Liver (tissue), 9 donors: Measurements from ENCODE around the gene STYX. TPM values are rescaled to one million over a fixed set of nuclear protein-coding genes. Genes with fewer than 3 reads are reported as not detected.

ENCODE experiments used
- DNase-seq: peaks from one replicate; pipeline ENCODE4 v3.0.0-alpha.2; 2017; ENCODE audit warnings: low spot score
- H3K27ac ChIP-seq, 2 donors: one replicate each; pipeline ENCODE4 v1.7.0; 2013; ENCODE audit warnings: inconsistent platforms in 2 of 2, low read length in 2 of 2, control low read depth in 1 of 2, low read depth in 1 of 2, mild to moderate bottlenecking in 1 of 2
- H3K27me3 ChIP-seq, 4 donors: one replicate each; pipeline versions ENCODE4 v1.6.1 to v1.7.0; 2013; ENCODE audit warnings: low read length in 3 of 4, inconsistent platforms in 1 of 4, mild to moderate bottlenecking in 1 of 4, moderate library complexity in 1 of 4; ENCODE audit not compliant: control insufficient read depth in 4 of 4, insufficient read depth in 4 of 4
- H3K36me3 ChIP-seq, 4 donors: one replicate each; pipeline versions ENCODE4 v1.6.1 to v1.7.0; 2013; ENCODE audit warnings: low read length in 3 of 4, mild to moderate bottlenecking in 3 of 4, low read depth in 1 of 4, moderate library complexity in 1 of 4; ENCODE audit not compliant: control insufficient read depth in 4 of 4, insufficient read depth in 3 of 4
- H3K4me1 ChIP-seq, 4 donors: one replicate each; pipeline versions ENCODE4 v1.6.1 to v1.7.0; 2013; ENCODE audit warnings: low read length in 3 of 4, mild to moderate bottlenecking in 3 of 4, moderate library complexity in 1 of 4; ENCODE audit not compliant: control insufficient read depth in 4 of 4, insufficient read depth in 4 of 4
- H3K4me3 ChIP-seq, 3 donors: one replicate each; pipeline versions ENCODE4 v1.6.1 to v1.7.0; 2013; ENCODE audit warnings: low read length in 3 of 3, control low read depth in 1 of 3, low read depth in 1 of 3, mild to moderate bottlenecking in 1 of 3
- H3K9ac ChIP-seq, 2 donors: one replicate each; pipeline ENCODE4 v1.7.0; 2013; ENCODE audit warnings: low read length in 2 of 2, mild to moderate bottlenecking in 2 of 2, moderate library complexity in 2 of 2, control low read depth in 1 of 2, low read depth in 1 of 2
- H3K9me3 ChIP-seq, 4 donors: one replicate each; pipeline versions ENCODE4 v1.6.1 to v1.7.0; 2013; ENCODE audit warnings: low read length in 3 of 4; ENCODE audit not compliant: control insufficient read depth in 4 of 4
- ATF3 ChIP-seq: IDR thresholded peaks from 2 replicates; pipeline ENCODE4 v1.6.1; 2016; ENCODE audit warnings: antibody characterized with exemption
- CTCF ChIP-seq: fragments of 150-350 bp; IDR thresholded peaks from 2 replicates; pipeline ENCODE4 v1.5.1; 2017; ENCODE audit warnings: improper control_type of control experiment, low read depth, low read length; ENCODE audit not compliant: missing input control
- FOXA1 ChIP-seq: IDR thresholded peaks from 2 replicates; pipeline ENCODE4 v1.6.1; 2016; ENCODE audit warnings: antibody characterized with exemption
- FOXA2 ChIP-seq: IDR thresholded peaks from 2 replicates; pipeline ENCODE4 v1.6.1; 2016; ENCODE audit warnings: antibody characterized with exemption
- GABPA ChIP-seq, 2 donors: IDR thresholded peaks in 1 of 2; conservative IDR thresholded peaks in 1 of 2; 2 replicates each; pipeline ENCODE4 v1.6.1; 2016; ENCODE audit warnings: antibody characterized with exemption in 2 of 2, mild to moderate bottlenecking in 1 of 2, moderate library complexity in 1 of 2
- HNF4A ChIP-seq, 2 donors: conservative IDR thresholded peaks; 2 replicates each; pipeline ENCODE4 v1.6.1; 2016; ENCODE audit warnings: antibody characterized with exemption in 2 of 2, mild to moderate bottlenecking in 2 of 2
- HNF4G ChIP-seq: IDR thresholded peaks from 2 replicates; pipeline ENCODE4 v1.6.1; 2016; ENCODE audit warnings: antibody characterized with exemption
- JUND ChIP-seq, 2 donors: IDR thresholded peaks; 2 replicates each; pipeline ENCODE4 v1.6.1; 2016; ENCODE audit warnings: antibody characterized with exemption in 2 of 2
- MAX ChIP-seq: IDR thresholded peaks from 2 replicates; pipeline ENCODE4 v1.6.1; 2016; ENCODE audit warnings: antibody characterized with exemption
- NR2F2 ChIP-seq: IDR thresholded peaks from 2 replicates; pipeline ENCODE4 v1.6.1; 2016; ENCODE audit warnings: antibody characterized with exemption
- RAD21 ChIP-seq, 2 donors: IDR thresholded peaks; 2 replicates each; pipeline ENCODE4 v1.6.1; 2016; ENCODE audit warnings: antibody characterized with exemption in 2 of 2, mild to moderate bottlenecking in 2 of 2
- REST ChIP-seq: IDR thresholded peaks from 2 replicates; pipeline ENCODE4 v1.6.1; 2016; ENCODE audit warnings: antibody characterized with exemption, mild to moderate bottlenecking
- RXRA ChIP-seq, 2 donors: IDR thresholded peaks; 2 replicates each; pipeline ENCODE4 v1.6.1; 2017 to 2018; ENCODE audit warnings: antibody characterized with exemption in 2 of 2, mild to moderate bottlenecking in 1 of 2
- SP1 ChIP-seq: IDR thresholded peaks from 2 replicates; pipeline ENCODE4 v1.6.1; 2018; ENCODE audit warnings: antibody characterized with exemption, mild to moderate bottlenecking
- TAF1 ChIP-seq: conservative IDR thresholded peaks from 2 replicates; pipeline ENCODE4 v1.6.1; 2016; ENCODE audit warnings: antibody characterized with exemption, mild to moderate bottlenecking
- YY1 ChIP-seq: IDR thresholded peaks from 2 replicates; pipeline ENCODE4 v1.6.1; 2016; ENCODE audit warnings: antibody characterized with exemption, mild to moderate bottlenecking
- ZBTB33 ChIP-seq: IDR thresholded peaks from 2 replicates; pipeline ENCODE4 v1.6.1; 2016; ENCODE audit warnings: antibody characterized with exemption
- WGBS: extraction: QIAGEN DNeasy Blood & Tissue Kit; methylation state at CpG from one replicate; pipeline ENCODE4 v1.1.7; 2013; 5-methylcytosine and 5-hydroxymethylcytosine counted together
- polyA plus RNA-seq, 2 donors: library from polyadenylated mRNA; stranded (reverse) in 1 of 2; unstranded in 1 of 2; fragments of 200-250 nt in 1 of 2; fragments of >200 nt in 1 of 2; fragmentation: Nextera tagmentation in 1 of 2; extraction: Ambion mirVana in 1 of 2; gene quantifications; one replicate each; pipeline versions ENCODE4 v1.2.1 to v1.2.3, GENCODE V29; 2013 to 2015
- total RNA-seq, 2 donors: library from RNA; depleted of rRNA; stranded (reverse); fragments of >200 nt; gene quantifications; one replicate each; pipeline ENCODE4 v1.2.3, GENCODE V29; 2014
- donor health status: healthy.
- donor health status: healthy.
- donor health status: healthy.
- donor health status: healthy.
- donor health status: healthy.

Gene STYX
- total and polyA plus RNA-seq, 4 donors, result 5.9 to 21.2 (median 17.3) TPM

- Histone ChIP-seq H3K4me3 (no peak overlapping the region), H3K9me3 (no peaks in the 10 kb centered on the region), H3K9ac (no peak overlapping the region), H3K36me3 (peaks cover 2 to 12% (median 3%) of the 10 kb centered on the region in 4 donors), H3K27me3 (no peaks in the 10 kb centered on the region), H3K4me1 (peaks cover 0 to 15% (median 8%) of the 10 kb centered on the region in 4 donors), H3K27ac (no peak overlapping the region)
- DNase-seq, result no peak
- TF ChIP-seq ZBTB33, result no peak
- no peak for TF ChIP-seq MAX
- no peak for TF ChIP-seq ATF3
- TF ChIP-seq HNF4A (conservative IDR thresholded peaks at IDR 0.05), result no peak
- no peak for TF ChIP-seq YY1
- no peak for TF ChIP-seq FOXA1
- TF ChIP-seq SP1, result no peak
- TF ChIP-seq TAF1, result no peak
- WGBS, result 83% methylated on average over 1 of the region's 1 CpG
Observed at GRCh38 chr14:52783206-52783605, 53.2 kb downstream of the STYX start.

GRCh38 chr14:52786887-52787286 lies 56.9 kb downstream of the STYX start:
- peaks cover 0 to 2% (median 0%) of the 10 kb centered on the region in 4 donors for H3K36me3 ChIP-seq
- H3K4me1 ChIP-seq, result peaks cover 0 to 19% (median 14%) of the 10 kb centered on the region in 4 donors
- no peaks in the 10 kb centered on the region for H3K27me3 ChIP-seq
- no peak for TF ChIP-seq TAF1
- TF ChIP-seq HNF4G, result no peak
- no peak for TF ChIP-seq FOXA1
- no peak for TF ChIP-seq JUND (IDR thresholded peaks at IDR 0.05)
- TF ChIP-seq GABPA (IDR thresholded peaks at IDR 0.05 in 1 of 2, conservative IDR thresholded peaks at IDR 0.05 in 1 of 2), result no peak
- no peak for TF ChIP-seq CTCF
- TF ChIP-seq ZBTB33, result no peak
- no peak for TF ChIP-seq RXRA (IDR thresholded peaks at IDR 0.05)
- no peak for TF ChIP-seq FOXA2
- TF ChIP-seq NR2F2, result no peak
- no peak for TF ChIP-seq RAD21 (IDR thresholded peaks at IDR 0.05)
- no peak for TF ChIP-seq SP1
- TF ChIP-seq HNF4A (conservative IDR thresholded peaks at IDR 0.05), result no peak
- TF ChIP-seq REST, result no peak
- no peak overlapping the region for H3K4me3 ChIP-seq
- H3K9ac ChIP-seq, result no peak overlapping the region
- no peak overlapping the region for H3K27ac ChIP-seq
- H3K9me3 ChIP-seq, result no peaks in the 10 kb centered on the region
- no peak for DNase-seq
